Lung (tissue), 12 donors: ENCODE measurements around the gene MYBPH. TPM values are rescaled to one million over a fixed set of nuclear protein-coding genes. Genes with fewer than 3 reads are reported as not detected.

Experiments
- ATAC-seq: fragments of 200-7000 bp; cut with Tn5 transposase; one replicate; pipeline ENCODE4 v1.9.1; 2020; ENCODE audit warnings: moderate number of reproducible peaks; ENCODE audit not compliant: insufficient read depth, low FRiP score
- DNase-seq, 3 donors: peaks; one replicate each; pipeline ENCODE4 v3.0.0-alpha.2; 2013 to 2017
- H3K27ac ChIP-seq, 2 donors: one replicate each; pipeline ENCODE4 v1.5.1; 2013; ENCODE audit warnings: mild to moderate bottlenecking in 2 of 2, moderate library complexity in 2 of 2, control low read depth in 1 of 2, inconsistent platforms in 1 of 2, low read depth in 1 of 2, low read length in 1 of 2
- H3K27me3 ChIP-seq, 3 donors: one replicate each; pipeline ENCODE4 v1.5.1; 2013; ENCODE audit warnings: low read length in 2 of 3; ENCODE audit not compliant: control insufficient read depth in 3 of 3, insufficient read depth in 3 of 3
- H3K36me3 ChIP-seq, 4 donors: one replicate each; pipeline ENCODE4 v1.5.1; 2013; ENCODE audit warnings: low read length in 4 of 4, mild to moderate bottlenecking in 1 of 4, moderate library complexity in 1 of 4; ENCODE audit not compliant: control insufficient read depth in 4 of 4, insufficient read depth in 4 of 4
- H3K4me1 ChIP-seq, 5 donors: one replicate each; pipeline ENCODE4 v1.5.1; 2013; ENCODE audit warnings: low read length in 5 of 5, mild to moderate bottlenecking in 2 of 5, moderate library complexity in 1 of 5; ENCODE audit not compliant: control insufficient read depth in 5 of 5, insufficient read depth in 5 of 5
- H3K4me3 ChIP-seq: one replicate; pipeline ENCODE4 v1.5.1; 2013; ENCODE audit warnings: mild to moderate bottlenecking, control low read depth, moderate library complexity
- H3K9ac ChIP-seq, 2 donors: one replicate each; pipeline ENCODE4 v1.5.1; 2013; ENCODE audit warnings: low read length in 2 of 2, control low read depth in 1 of 2; ENCODE audit not compliant: insufficient read depth in 1 of 2
- H3K9me3 ChIP-seq, 4 donors: one replicate each; pipeline ENCODE4 v1.5.1; 2013; ENCODE audit warnings: low read length in 3 of 4, mild to moderate bottlenecking in 1 of 4, moderate library complexity in 1 of 4; ENCODE audit not compliant: control insufficient read depth in 4 of 4, insufficient read depth in 3 of 4
- WGBS, 2 donors: extraction: QIAGEN DNeasy Blood & Tissue Kit; methylation state at CpG; one replicate each; pipeline ENCODE4 v1.1.7; 2013; 5-methylcytosine and 5-hydroxymethylcytosine counted together
- polyA plus RNA-seq, 2 donors: library from polyadenylated mRNA; stranded (reverse); fragments of 200-250 nt; gene quantifications; one replicate each; pipeline ENCODE4 v1.2.1, GENCODE V29; 2013
- total RNA-seq, 2 donors: library from RNA; depleted of rRNA in 1 of 2; stranded (reverse); fragments of >200 nt in 1 of 2; gene quantifications; one replicate each; pipeline ENCODE4 v1.2.1, GENCODE V29; 2014 to 2021
- TF ChIP-seq, protein P1 (sequence below): IDR thresholded peaks from 2 replicates; pipeline ENCODE4 v1.5.1; 2012; ENCODE audit warnings: mild to moderate bottlenecking; ENCODE audit errors: control extremely low read depth, extremely low read depth
- donor health status: control.
- donor health status: control.
- donor health status: Bipolar disorder and iron deficiency.
- donor health status: healthy.
- donor health status: DM: yes; HTN: yes; CAD: no.

The MYBPH gene
- total and polyA plus RNA-seq, 4 donors: 0.16 to 0.41 TPM; not detected in 2

DNA sequence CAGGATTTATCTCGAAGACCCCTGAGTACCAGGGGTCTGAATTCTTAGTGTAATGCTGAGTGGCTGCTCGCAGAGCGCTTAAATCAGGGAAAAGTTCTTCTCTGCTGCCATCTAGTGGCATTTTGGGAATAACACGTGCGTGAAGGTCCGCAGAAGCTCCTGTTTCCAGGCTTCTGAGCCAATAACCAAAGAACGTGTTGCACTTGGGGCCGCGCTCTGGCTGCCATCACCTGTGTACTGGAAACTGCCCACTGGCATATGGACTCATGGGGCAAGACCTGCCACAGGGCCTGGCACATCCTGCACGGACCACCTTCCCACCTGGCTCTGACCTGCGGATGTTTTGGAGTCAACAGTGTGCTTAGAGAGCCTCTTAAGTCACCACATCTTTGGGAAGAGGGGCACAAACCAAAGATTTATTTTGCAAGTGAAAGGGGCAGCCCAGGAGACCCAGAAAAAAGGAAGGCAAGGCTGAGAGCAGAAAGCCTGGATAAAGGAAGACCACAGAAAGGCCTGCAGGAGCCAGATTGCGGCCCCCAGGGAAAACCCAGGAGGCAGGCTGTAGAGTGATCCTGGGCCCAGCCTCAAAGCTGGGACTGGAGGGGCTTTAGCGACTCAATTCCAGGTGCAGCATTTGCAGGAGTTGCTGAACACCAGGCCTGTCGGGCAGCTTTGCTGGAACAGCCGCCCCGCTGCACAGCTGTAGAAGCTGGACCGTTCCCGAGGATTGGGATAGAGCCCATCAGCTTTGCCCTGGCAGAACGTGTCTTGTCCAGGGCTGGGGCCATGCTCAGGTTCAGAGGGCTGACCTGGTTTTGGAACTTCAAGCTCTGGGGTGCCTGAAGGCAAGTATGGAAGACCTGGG lies 40.9 kb upstream of the MYBPH start:
- Histone ChIP-seq H3K27me3 (peaks cover 0 to 22% (median 2%) of the 10 kb centered on the region in 3 donors), H3K9me3 (no peaks in the 10 kb centered on the region), H3K4me3 (no peak overlapping the region), H3K27ac (no peak overlapping the region), H3K36me3 (no peaks in the 10 kb centered on the region), H3K4me1 (no peaks in the 10 kb centered on the region), H3K9ac (no peak overlapping the region)
- 34 to 35% methylated on average over 19 of the region's 19 CpGs for WGBS, 2 donors
- TF ChIP-seq, protein P1, sequence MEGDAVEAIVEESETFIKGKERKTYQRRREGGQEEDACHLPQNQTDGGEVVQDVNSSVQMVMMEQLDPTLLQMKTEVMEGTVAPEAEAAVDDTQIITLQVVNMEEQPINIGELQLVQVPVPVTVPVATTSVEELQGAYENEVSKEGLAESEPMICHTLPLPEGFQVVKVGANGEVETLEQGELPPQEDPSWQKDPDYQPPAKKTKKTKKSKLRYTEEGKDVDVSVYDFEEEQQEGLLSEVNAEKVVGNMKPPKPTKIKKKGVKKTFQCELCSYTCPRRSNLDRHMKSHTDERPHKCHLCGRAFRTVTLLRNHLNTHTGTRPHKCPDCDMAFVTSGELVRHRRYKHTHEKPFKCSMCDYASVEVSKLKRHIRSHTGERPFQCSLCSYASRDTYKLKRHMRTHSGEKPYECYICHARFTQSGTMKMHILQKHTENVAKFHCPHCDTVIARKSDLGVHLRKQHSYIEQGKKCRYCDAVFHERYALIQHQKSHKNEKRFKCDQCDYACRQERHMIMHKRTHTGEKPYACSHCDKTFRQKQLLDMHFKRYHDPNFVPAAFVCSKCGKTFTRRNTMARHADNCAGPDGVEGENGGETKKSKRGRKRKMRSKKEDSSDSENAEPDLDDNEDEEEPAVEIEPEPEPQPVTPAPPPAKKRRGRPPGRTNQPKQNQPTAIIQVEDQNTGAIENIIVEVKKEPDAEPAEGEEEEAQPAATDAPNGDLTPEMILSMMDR: peak; percentile 62
- peak; percentile 79 to 89 (median 84) for DNase-seq
- ATAC-seq: peak; percentile 64

DNA sequence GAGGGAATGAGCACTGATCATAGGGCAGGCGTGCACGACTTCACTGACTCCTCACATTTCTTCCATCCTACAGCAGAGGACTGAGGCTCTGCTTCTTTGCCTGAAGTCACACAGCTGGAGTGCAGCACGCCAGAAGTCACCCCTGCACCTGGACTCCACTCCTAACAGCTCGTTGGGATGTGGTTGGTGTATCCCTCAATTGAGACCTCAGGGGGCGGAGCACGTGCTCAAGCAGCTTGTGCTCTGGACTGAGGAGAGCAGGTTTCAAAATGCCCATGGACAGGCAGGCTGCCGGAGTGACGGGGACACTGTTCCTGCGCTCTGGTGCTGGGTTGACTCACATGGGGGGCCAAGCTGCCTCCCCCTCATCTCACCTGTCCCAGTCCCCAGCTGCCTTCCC lies 39.9 kb upstream of the MYBPH start:
- no peak overlapping the region for H3K27ac ChIP-seq
- H3K4me3 ChIP-seq: no peak overlapping the region
- H3K36me3 ChIP-seq: no peaks in the 10 kb centered on the region
- peaks cover 0 to 21% (median 2%) of the 10 kb centered on the region in 3 donors for H3K27me3 ChIP-seq
- H3K4me1 ChIP-seq: no peaks in the 10 kb centered on the region
- no peak for ATAC-seq
- peak in 1 of 3 donors; percentile 15 for DNase-seq
- no peak overlapping the region for H3K9ac ChIP-seq
- no peaks in the 10 kb centered on the region for H3K9me3 ChIP-seq
- TF ChIP-seq, protein P1: no peak
- WGBS, 2 donors: 65 to 78% methylated on average over 9 of the region's 9 CpGs

DNA sequence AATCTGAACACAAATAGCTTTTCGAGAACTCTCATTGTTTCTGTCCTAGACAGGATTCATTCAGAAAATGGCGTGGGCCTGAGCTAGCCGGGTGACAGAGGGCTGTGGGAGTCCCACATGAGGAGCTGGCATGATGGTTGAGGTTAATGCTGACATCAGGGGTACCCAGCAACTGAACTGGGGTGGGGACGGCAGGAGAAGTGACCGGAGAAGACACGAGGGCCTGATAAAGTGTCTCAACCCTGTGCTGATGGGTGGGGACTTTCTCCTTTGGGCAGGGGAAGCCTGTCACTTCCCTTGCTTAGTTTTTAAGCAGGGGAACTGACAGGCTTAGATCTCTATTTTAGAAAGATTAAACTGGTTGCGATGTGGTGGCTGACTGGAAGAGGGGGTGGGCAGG lies 39.2 kb upstream of the MYBPH start:
- ATAC-seq: no peak
- WGBS, 2 donors: 58 to 72% methylated on average over 7 of the region's 7 CpGs

More for the DNA sequence above, 39.2 kb upstream of the MYBPH start:
- no peaks in the 10 kb centered on the region for H3K36me3 ChIP-seq
- no peaks in the 10 kb centered on the region for H3K9me3 ChIP-seq
- H3K27ac ChIP-seq: no peak overlapping the region
- TF ChIP-seq, protein P1: no peak
- H3K27me3 ChIP-seq: peaks cover 0 to 19% (median 7%) of the 10 kb centered on the region in 3 donors
- DNase-seq: no peak
- H3K4me3 ChIP-seq: no peak overlapping the region
- no peaks in the 10 kb centered on the region for H3K4me1 ChIP-seq
- H3K9ac ChIP-seq: no peak overlapping the region
